Suprapubic skin (tissue), 4 donors: ENCODE results near the gene CCSER2. TPM values are rescaled to one million over a fixed set of nuclear protein-coding genes. Genes with fewer than 3 reads are reported as not detected.

Experiments used
- DNase-seq, 2 donors: peaks; one replicate each; pipeline ENCODE4 v3.0.0-alpha.2; 2019; ENCODE audit warnings: low spot score in 2 of 2
- H3K27ac ChIP-seq: fragments of 200-600 bp; sonication (generic); one replicate; pipeline ENCODE4 v1.5.1; 2019
- H3K27me3 ChIP-seq: fragments of 200-600 bp; sonication (generic); one replicate; pipeline ENCODE4 v1.5.1; 2019
- H3K36me3 ChIP-seq: fragments of 200-600 bp; sonication (generic); one replicate; pipeline ENCODE4 v1.5.1; 2019
- H3K4me1 ChIP-seq: fragments of 200-600 bp; sonication (generic); one replicate; pipeline ENCODE4 v1.5.1; 2019
- H3K4me3 ChIP-seq: fragments of 200-600 bp; sonication (generic); one replicate; pipeline ENCODE4 v1.5.1; 2019; ENCODE audit warnings: mild to moderate bottlenecking
- H3K9me3 ChIP-seq: fragments of 200-600 bp; sonication (generic); one replicate; pipeline ENCODE4 v1.5.1; 2019
- CTCF ChIP-seq, 2 donors: fragments of 200-600 bp in 1 of 2; fragments of 450-650 bp in 1 of 2; sonication (generic) in 1 of 2; IDR thresholded peaks; one replicate each; pipeline ENCODE4 v1.5.1; 2016 to 2019; ENCODE audit warnings: antibody characterized with exemption in 2 of 2, mild to moderate bottlenecking in 1 of 2, moderate library complexity in 1 of 2
- EP300 ChIP-seq: sonication (generic); formaldehyde crosslinking; IDR thresholded peaks from one replicate; pipeline ENCODE4 v1.6.1; 2017; ENCODE audit warnings: antibody characterized with exemption
- POLR2A ChIP-seq, 2 donors: fragments of 450-650 bp; IDR thresholded peaks; one replicate each; pipeline ENCODE4 v1.6.1; 2017; ENCODE audit warnings: antibody characterized with exemption in 2 of 2, mild to moderate bottlenecking in 2 of 2, moderate library complexity in 2 of 2
- POLR2AphosphoS5 ChIP-seq, 3 donors: sonication (generic); formaldehyde crosslinking; IDR thresholded peaks; one replicate each; pipeline ENCODE4 v1.6.1; 2017; ENCODE audit warnings: antibody characterized with exemption in 3 of 3
- WGBS: methylation state at CpG from one replicate; pipeline ENCODE4 v1.1.5; 2018; 5-methylcytosine and 5-hydroxymethylcytosine counted together
- total RNA-seq, 4 donors: library from RNA; depleted of rRNA; stranded (reverse); fragments of >200 nt; gene quantifications; one replicate each; pipeline ENCODE4 v1.1.0, GENCODE V29; 2016

Gene CCSER2
- total RNA-seq, 4 donors from 2014 or later, result 39.8 to 52.7 (median 47.9) TPM

- Histone ChIP-seq H3K27me3 (peaks cover 18% of the 10 kb centered on the region), H3K27ac (no peak overlapping the region), H3K9me3 (no peaks in the 10 kb centered on the region), H3K36me3 (no peaks in the 10 kb centered on the region), H3K4me3 (peak overlapping the region; percentile 33), H3K4me1 (peaks cover 15% of the 10 kb centered on the region)
- TF ChIP-seq POLR2AphosphoS5 (IDR thresholded peaks at IDR 0.05) (no peak), EP300 (no peak), POLR2A (IDR thresholded peaks at IDR 0.05) (no peak), CTCF (IDR thresholded peaks at IDR 0.05) (peak; percentile 52 to 85)
- 0% methylated on average over 9 of the region's 51 CpGs for WGBS
- peak; percentile 72 to 83 for DNase-seq
These were observed 212.4 kb downstream of the CCSER2 start for GRCh38 chr10:84540617-84541288.

DNA sequence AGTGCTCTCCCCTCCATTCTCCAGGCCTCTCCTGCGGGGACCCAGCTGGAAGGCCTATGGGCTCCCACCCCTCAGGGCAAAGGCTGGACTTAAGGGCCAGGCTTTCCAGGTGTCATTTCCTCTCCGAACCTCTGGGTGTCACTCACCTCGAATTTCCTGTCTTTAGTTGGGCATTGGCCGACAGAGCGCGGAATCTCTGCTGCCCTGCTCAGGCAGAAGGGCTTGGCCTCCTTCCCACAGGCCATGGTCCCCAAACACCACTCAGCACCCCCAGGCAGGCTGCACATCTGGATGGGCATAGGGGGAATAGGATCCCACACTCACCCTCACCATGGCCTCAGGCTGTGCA is 212.9 kb downstream of the CCSER2 start:
- H3K4me1 ChIP-seq, result peaks cover 15% of the 10 kb centered on the region
- H3K9me3 ChIP-seq, result no peaks in the 10 kb centered on the region
- DNase-seq, result no peak
- H3K27ac ChIP-seq, result no peak overlapping the region
- no peaks in the 10 kb centered on the region for H3K36me3 ChIP-seq
- peaks cover 18% of the 10 kb centered on the region for H3K27me3 ChIP-seq
- TF ChIP-seq POLR2A (IDR thresholded peaks at IDR 0.05) (no peak), EP300 (no peak), CTCF (IDR thresholded peaks at IDR 0.05) (peak in 1 of 2 donors; percentile 1), POLR2AphosphoS5 (IDR thresholded peaks at IDR 0.05) (no peak)
- H3K4me3 ChIP-seq, result peak overlapping the region; percentile 33
- 82% methylated on average over 5 of the region's 6 CpGs for WGBS

DNA sequence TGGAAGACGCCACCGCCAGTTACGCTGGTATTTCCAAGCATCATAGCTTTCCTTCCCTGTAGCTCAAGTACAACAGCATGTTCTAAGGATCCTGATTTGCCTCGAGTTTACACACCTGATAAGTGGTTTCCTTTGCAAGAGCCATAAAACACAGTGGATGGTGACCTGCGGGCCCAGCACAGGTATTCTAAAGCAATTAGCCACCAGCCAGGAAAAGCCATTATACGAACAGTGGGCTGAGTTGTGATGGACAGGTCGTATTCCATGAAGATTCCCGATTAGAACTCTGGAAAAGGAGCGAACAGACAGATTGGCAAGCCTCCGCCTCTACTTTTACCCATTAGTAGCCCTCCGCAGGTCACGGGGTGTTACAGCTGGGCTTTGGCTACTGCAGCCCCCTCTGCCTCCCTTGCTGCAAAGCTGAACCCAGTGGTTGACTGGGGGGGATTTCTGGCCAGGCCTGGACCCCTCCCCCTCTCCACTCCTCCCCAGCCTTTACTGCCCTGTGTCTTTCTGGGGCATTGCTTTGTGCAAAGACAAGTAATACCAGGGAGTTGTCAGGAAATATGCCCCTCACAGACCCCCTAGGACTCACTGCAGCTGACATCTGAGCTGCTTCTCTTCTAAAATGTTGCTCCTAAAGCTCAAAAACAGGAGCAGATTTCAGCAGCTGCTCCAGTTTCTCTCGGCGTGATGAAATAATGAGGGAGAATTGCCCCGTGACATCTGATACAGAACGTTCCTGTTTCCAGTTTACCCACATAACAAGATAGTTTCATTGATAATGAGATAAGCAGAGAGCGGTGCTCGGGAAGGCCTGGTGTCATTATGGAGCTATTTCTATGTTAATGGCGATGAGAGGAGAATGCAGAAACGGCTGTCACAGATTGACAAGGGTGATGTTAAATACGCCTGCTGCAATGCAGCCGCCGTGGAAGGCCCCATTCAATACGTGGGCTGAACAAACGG is 214.4 kb downstream of the CCSER2 start:
- H3K27me3 ChIP-seq, result peaks cover 18% of the 10 kb centered on the region
- no peaks in the 10 kb centered on the region for H3K36me3 ChIP-seq
- peaks cover 11% of the 10 kb centered on the region for H3K4me1 ChIP-seq
- DNase-seq, result no peak
- no peak for TF ChIP-seq POLR2A (IDR thresholded peaks at IDR 0.05)
- no peak for TF ChIP-seq CTCF (IDR thresholded peaks at IDR 0.05)
- no peak for TF ChIP-seq POLR2AphosphoS5 (IDR thresholded peaks at IDR 0.05)
- no peak for TF ChIP-seq EP300
- no peak overlapping the region for H3K4me3 ChIP-seq
- H3K27ac ChIP-seq, result no peak overlapping the region
- WGBS, result 64% methylated on average over 25 of the region's 25 CpGs
- no peaks in the 10 kb centered on the region for H3K9me3 ChIP-seq

GRCh38 chr10:84543948-84544347 is 215.6 kb downstream of the CCSER2 start:
- Histone ChIP-seq H3K36me3 (no peaks in the 10 kb centered on the region), H3K4me1 (peaks cover 11% of the 10 kb centered on the region), H3K9me3 (no peaks in the 10 kb centered on the region), H3K27ac (no peak overlapping the region), H3K27me3 (peaks cover 18% of the 10 kb centered on the region), H3K4me3 (no peak overlapping the region)
- WGBS, result 88% methylated on average over 5 of the region's 5 CpGs
- no peak for DNase-seq
- no peak for TF ChIP-seq CTCF (IDR thresholded peaks at IDR 0.05)
- TF ChIP-seq POLR2AphosphoS5 (IDR thresholded peaks at IDR 0.05), result no peak
- no peak for TF ChIP-seq EP300
- TF ChIP-seq POLR2A (IDR thresholded peaks at IDR 0.05), result no peak

- no peak overlapping the region for H3K27ac ChIP-seq
- no peak for DNase-seq
- peaks cover 5% of the 10 kb centered on the region for H3K4me1 ChIP-seq
- no peaks in the 10 kb centered on the region for H3K36me3 ChIP-seq
- H3K9me3 ChIP-seq, result no peaks in the 10 kb centered on the region
- no peak overlapping the region for H3K4me3 ChIP-seq
- peaks cover 27% of the 10 kb centered on the region for H3K27me3 ChIP-seq
- TF ChIP-seq EP300 (no peak), POLR2A (IDR thresholded peaks at IDR 0.05) (no peak)
These were observed 217.3 kb downstream of the CCSER2 start for GRCh38 chr10:84545651-84546050.
